GM12892 (cell line): Measurements from ENCODE around the gene MRPS30.

Experiments used
- POLR2A ChIP-seq: IDR thresholded peaks from 2 replicates; pipeline ENCODE4 v1.6.1; 2011; ENCODE audit warnings: low read depth, low read length, control low read depth
- POLR2AphosphoS5 ChIP-seq: IDR thresholded peaks from 2 replicates; pipeline ENCODE4 v1.6.1; 2011; ENCODE audit warnings: low read depth, low read length, control low read depth
- TAF1 ChIP-seq: IDR thresholded peaks from 2 replicates; pipeline ENCODE4 v1.6.1; 2011; ENCODE audit warnings: low read depth, mild to moderate bottlenecking, control low read depth, low read length, borderline replicate concordance

DNA sequence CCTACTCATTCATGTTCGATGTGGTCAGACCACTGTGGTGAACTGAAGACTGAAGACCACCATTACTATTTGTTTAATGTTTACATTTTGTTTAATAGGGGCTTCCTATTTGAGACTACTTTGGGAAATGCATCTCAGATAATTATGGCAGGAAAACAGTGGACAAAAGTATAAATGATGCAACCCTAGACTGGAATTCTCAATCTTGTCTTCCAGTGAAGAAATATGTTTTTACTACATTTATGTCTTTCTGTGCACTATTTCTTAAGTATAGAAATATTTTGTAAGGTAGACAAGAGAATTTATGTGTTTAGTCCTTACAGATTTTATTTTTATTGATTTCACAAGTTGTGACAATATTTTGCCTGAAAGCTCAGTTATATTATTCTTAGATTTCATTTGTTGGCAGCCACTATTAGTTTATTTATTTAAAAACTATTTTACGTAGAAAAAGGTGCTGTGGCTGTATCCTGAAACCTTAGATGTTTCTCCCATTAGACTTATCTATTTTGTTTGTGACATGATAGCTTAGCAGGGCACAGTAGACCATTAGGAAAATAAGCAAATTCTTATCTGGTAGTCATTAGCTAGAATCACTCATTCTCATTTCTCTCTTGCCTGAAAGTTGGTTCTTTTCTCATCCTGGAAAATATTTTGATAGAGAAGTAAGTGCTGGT is 39.4 kb upstream of the MRPS30 start:
- TF ChIP-seq POLR2A (no peak), POLR2AphosphoS5 (no peak), TAF1 (no peak)
